Measurements from ENCODE around the gene ZBTB12. TPM values are rescaled to one million over a fixed set of nuclear protein-coding genes. Genes with fewer than 3 reads are reported as not detected.

Gene ZBTB12
- total and polyA plus RNA-seq, 9 of the 15 experiments (the other 6 are each of a cell fraction or from before 2014, with no cell fraction given) = 0.03 to 12.4 (median 5.8) TPM; not detected in 1

DNA sequence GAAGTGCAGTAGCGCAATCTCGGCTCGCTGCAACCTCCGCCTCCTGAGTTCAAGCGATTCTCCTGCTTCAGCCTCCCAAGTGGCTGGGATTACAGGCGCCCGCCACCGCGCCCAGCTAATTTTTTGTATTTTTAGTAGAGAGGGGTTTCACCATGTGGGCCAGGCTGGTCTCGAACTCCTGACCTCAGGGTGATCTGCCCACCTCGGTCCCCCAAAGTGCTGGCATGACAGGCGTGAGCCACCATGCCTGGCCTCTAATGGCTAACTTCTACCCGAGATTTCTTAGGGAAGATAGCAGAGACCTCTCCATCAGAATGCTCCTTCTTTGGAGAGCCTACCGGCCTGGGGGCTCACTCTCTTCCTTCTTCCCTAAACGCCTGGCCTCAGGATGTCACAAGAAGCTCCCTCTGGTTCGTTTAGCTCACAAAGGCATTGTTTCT lies 37.7 kb downstream of the ZBTB12 start (continued):
- TF ChIP-seq, protein P1, sequence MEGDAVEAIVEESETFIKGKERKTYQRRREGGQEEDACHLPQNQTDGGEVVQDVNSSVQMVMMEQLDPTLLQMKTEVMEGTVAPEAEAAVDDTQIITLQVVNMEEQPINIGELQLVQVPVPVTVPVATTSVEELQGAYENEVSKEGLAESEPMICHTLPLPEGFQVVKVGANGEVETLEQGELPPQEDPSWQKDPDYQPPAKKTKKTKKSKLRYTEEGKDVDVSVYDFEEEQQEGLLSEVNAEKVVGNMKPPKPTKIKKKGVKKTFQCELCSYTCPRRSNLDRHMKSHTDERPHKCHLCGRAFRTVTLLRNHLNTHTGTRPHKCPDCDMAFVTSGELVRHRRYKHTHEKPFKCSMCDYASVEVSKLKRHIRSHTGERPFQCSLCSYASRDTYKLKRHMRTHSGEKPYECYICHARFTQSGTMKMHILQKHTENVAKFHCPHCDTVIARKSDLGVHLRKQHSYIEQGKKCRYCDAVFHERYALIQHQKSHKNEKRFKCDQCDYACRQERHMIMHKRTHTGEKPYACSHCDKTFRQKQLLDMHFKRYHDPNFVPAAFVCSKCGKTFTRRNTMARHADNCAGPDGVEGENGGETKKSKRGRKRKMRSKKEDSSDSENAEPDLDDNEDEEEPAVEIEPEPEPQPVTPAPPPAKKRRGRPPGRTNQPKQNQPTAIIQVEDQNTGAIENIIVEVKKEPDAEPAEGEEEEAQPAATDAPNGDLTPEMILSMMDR (IDR thresholded peaks at IDR 0.05 in 2 of 3, conservative IDR thresholded peaks at IDR 0.05 in 1 of 3; ENCODE audit: insufficient read depth in 2 of 3, low read depth in 1 of 3, low read length in 3 of 3) = 0 out of 6 replicates have a peak, but pooled peaks of 1 of the 3 experiments have one; percentile 3
- TF ChIP-seq, protein P2, sequence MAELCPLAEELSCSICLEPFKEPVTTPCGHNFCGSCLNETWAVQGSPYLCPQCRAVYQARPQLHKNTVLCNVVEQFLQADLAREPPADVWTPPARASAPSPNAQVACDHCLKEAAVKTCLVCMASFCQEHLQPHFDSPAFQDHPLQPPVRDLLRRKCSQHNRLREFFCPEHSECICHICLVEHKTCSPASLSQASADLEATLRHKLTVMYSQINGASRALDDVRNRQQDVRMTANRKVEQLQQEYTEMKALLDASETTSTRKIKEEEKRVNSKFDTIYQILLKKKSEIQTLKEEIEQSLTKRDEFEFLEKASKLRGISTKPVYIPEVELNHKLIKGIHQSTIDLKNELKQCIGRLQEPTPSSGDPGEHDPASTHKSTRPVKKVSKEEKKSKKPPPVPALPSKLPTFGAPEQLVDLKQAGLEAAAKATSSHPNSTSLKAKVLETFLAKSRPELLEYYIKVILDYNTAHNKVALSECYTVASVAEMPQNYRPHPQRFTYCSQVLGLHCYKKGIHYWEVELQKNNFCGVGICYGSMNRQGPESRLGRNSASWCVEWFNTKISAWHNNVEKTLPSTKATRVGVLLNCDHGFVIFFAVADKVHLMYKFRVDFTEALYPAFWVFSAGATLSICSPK (IDR thresholded peaks at IDR 0.05; ENCODE audit: borderline replicate concordance) = peak; percentile 84
- TF ChIP-seq, protein P3, sequence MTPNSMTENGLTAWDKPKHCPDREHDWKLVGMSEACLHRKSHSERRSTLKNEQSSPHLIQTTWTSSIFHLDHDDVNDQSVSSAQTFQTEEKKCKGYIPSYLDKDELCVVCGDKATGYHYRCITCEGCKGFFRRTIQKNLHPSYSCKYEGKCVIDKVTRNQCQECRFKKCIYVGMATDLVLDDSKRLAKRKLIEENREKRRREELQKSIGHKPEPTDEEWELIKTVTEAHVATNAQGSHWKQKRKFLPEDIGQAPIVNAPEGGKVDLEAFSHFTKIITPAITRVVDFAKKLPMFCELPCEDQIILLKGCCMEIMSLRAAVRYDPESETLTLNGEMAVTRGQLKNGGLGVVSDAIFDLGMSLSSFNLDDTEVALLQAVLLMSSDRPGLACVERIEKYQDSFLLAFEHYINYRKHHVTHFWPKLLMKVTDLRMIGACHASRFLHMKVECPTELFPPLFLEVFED (CRISPR knock-in tag; conservative IDR thresholded peaks at IDR 0.05) = peak; percentile 57; the same call in 1 of the 2 replicates
- peak; percentile 54; the same call in 1 of the 2 replicates for TF ChIP-seq GTF2A2 (tag; IDR thresholded peaks at IDR 0.05)
- TF ChIP-seq, protein P4, sequence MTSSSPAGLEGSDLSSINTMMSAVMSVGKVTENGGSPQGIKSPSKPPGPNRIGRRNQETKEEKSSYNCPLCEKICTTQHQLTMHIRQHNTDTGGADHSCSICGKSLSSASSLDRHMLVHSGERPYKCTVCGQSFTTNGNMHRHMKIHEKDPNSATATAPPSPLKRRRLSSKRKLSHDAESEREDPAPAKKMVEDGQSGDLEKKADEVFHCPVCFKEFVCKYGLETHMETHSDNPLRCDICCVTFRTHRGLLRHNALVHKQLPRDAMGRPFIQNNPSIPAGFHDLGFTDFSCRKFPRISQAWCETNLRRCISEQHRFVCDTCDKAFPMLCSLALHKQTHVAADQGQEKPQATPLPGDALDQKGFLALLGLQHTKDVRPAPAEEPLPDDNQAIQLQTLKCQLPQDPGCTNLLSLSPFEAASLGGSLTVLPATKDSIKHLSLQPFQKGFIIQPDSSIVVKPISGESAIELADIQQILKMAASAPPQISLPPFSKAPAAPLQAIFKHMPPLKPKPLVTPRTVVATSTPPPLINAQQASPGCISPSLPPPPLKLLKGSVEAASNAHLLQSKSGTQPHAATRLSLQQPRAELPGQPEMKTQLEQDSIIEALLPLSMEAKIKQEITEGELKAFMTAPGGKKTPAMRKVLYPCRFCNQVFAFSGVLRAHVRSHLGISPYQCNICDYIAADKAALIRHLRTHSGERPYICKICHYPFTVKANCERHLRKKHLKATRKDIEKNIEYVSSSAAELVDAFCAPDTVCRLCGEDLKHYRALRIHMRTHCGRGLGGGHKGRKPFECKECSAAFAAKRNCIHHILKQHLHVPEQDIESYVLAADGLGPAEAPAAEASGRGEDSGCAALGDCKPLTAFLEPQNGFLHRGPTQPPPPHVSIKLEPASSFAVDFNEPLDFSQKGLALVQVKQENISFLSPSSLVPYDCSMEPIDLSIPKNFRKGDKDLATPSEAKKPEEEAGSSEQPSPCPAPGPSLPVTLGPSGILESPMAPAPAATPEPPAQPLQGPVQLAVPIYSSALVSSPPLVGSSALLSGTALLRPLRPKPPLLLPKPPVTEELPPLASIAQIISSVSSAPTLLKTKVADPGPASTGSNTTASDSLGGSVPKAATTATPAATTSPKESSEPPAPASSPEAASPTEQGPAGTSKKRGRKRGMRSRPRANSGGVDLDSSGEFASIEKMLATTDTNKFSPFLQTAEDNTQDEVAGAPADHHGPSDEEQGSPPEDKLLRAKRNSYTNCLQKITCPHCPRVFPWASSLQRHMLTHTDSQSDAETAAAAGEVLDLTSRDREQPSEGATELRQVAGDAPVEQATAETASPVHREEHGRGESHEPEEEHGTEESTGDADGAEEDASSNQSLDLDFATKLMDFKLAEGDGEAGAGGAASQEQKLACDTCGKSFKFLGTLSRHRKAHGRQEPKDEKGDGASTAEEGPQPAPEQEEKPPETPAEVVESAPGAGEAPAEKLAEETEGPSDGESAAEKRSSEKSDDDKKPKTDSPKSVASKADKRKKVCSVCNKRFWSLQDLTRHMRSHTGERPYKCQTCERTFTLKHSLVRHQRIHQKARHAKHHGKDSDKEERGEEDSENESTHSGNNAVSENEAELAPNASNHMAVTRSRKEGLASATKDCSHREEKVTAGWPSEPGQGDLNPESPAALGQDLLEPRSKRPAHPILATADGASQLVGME (CRISPR knock-in tag; IDR thresholded peaks at IDR 0.05) = 0 out of 2 replicates have a peak, but pooled peaks have one; percentile 2
